HL-60 (cell line): Measurements from ENCODE around the gene SRI.

Experiments used
- DNase-seq, 2 experiments: peaks; one replicate each; pipeline ENCODE4 v3.0.0-alpha.2; 2010 to 2020; ENCODE audit warnings: low read depth in 1 of 2, low spot score in 1 of 2
- H3K27ac ChIP-seq: fragments of 250-450 bp; sonication (Bioruptor Pico); replicated peaks from 2 replicates; pipeline ENCODE4 v1.5.1; 2020; ENCODE audit warnings: mild to moderate bottlenecking, moderate library complexity
- H3K27me3 ChIP-seq: fragments of 250-450 bp; sonication (Bioruptor Pico); 2 replicates; pipeline ENCODE4 v1.5.1; 2021; ENCODE audit warnings: mild to moderate bottlenecking, moderate library complexity; ENCODE audit not compliant: insufficient read depth, poor library complexity, severe bottlenecking
- H3K4me3 ChIP-seq: replicated peaks from 2 replicates; pipeline ENCODE4 v1.5.1; 2011; ENCODE audit warnings: mild to moderate bottlenecking, control low read depth, low read length; ENCODE audit not compliant: insufficient read depth
- CTCF ChIP-seq: IDR thresholded peaks from one replicate; pipeline ENCODE4 v1.5.1; 2011; ENCODE audit warnings: low read length, control low read depth, inconsistent platforms; ENCODE audit not compliant: insufficient read depth
- GABPA ChIP-seq: IDR thresholded peaks from 2 replicates; pipeline ENCODE4 v1.6.1; 2012; ENCODE audit warnings: low read depth
- POLR2AphosphoS5 ChIP-seq: IDR thresholded peaks from 2 replicates; pipeline ENCODE4 v1.6.1; 2012; ENCODE audit warnings: low read depth
- REST ChIP-seq: IDR thresholded peaks from 2 replicates; pipeline ENCODE4 v1.6.1; 2012; ENCODE audit warnings: low read depth; ENCODE audit not compliant: insufficient replicate concordance
- SPI1 ChIP-seq: IDR thresholded peaks from 2 replicates; pipeline ENCODE4 v1.6.1; 2012; ENCODE audit warnings: low read depth, mild to moderate bottlenecking, borderline replicate concordance

Gene SRI

GRCh38 chr7:88254721-88255424, 35.0 kb upstream of the SRI start:
- H3K27ac ChIP-seq: no peak overlapping the region
- H3K4me3 ChIP-seq: no peak overlapping the region
- no peaks in the 10 kb centered on the region for H3K27me3 ChIP-seq
- TF ChIP-seq REST: no peak
- DNase-seq: no peak

GRCh38 chr7:88253640-88254039, 33.8 kb upstream of the SRI start:
- Histone ChIP-seq H3K27me3 (no peaks in the 10 kb centered on the region), H3K4me3 (no peak overlapping the region), H3K27ac (no peak overlapping the region)
- DNase-seq: no peak
- no peak for TF ChIP-seq GABPA
- no peak for TF ChIP-seq CTCF
- TF ChIP-seq SPI1: no peak
- no peak for TF ChIP-seq REST
- no peak for TF ChIP-seq POLR2AphosphoS5

GRCh38 chr7:88244258-88244657, 24.4 kb upstream of the SRI start:
- no peak for DNase-seq
- H3K27me3 ChIP-seq: no peaks in the 10 kb centered on the region
- H3K27ac ChIP-seq: no peak overlapping the region
- no peak for TF ChIP-seq SPI1
- TF ChIP-seq POLR2AphosphoS5: no peak
- TF ChIP-seq CTCF: no peak
- TF ChIP-seq GABPA: no peak
- no peak for TF ChIP-seq REST
- no peak overlapping the region for H3K4me3 ChIP-seq
